Muscle layer of duodenum (tissue), 2 donors: ENCODE results near the gene THAP5.

ENCODE experiments used
- H3K27ac ChIP-seq: one replicate; pipeline ENCODE4 v1.7.0; 2013; ENCODE audit warnings: mild to moderate bottlenecking, low read length
- H3K27me3 ChIP-seq: one replicate; pipeline ENCODE4 v1.7.0; 2013; ENCODE audit warnings: low read depth, mild to moderate bottlenecking, control low read depth, low read length
- H3K36me3 ChIP-seq, 2 donors: one replicate each; pipeline ENCODE4 v1.7.0; 2013; ENCODE audit warnings: low read length in 2 of 2, control low read depth in 1 of 2, mild to moderate bottlenecking in 1 of 2; ENCODE audit not compliant: insufficient read depth in 2 of 2, control insufficient read depth in 1 of 2
- H3K4me1 ChIP-seq, 2 donors: one replicate each; pipeline ENCODE4 v1.7.0; 2013; ENCODE audit warnings: low read length in 2 of 2, mild to moderate bottlenecking in 2 of 2, control low read depth in 1 of 2, moderate library complexity in 1 of 2; ENCODE audit not compliant: insufficient read depth in 2 of 2, control insufficient read depth in 1 of 2
- H3K4me3 ChIP-seq, 2 donors: one replicate each; pipeline ENCODE4 v1.7.0; 2013; ENCODE audit warnings: low read length in 2 of 2, low read depth in 1 of 2, mild to moderate bottlenecking in 1 of 2
- H3K9me3 ChIP-seq, 2 donors: one replicate each; pipeline ENCODE4 v1.7.0; 2013; ENCODE audit warnings: low read length in 2 of 2, control low read depth in 1 of 2, mild to moderate bottlenecking in 1 of 2; ENCODE audit not compliant: control insufficient read depth in 1 of 2
- donor health status: healthy.

THAP5 gene

DNA sequence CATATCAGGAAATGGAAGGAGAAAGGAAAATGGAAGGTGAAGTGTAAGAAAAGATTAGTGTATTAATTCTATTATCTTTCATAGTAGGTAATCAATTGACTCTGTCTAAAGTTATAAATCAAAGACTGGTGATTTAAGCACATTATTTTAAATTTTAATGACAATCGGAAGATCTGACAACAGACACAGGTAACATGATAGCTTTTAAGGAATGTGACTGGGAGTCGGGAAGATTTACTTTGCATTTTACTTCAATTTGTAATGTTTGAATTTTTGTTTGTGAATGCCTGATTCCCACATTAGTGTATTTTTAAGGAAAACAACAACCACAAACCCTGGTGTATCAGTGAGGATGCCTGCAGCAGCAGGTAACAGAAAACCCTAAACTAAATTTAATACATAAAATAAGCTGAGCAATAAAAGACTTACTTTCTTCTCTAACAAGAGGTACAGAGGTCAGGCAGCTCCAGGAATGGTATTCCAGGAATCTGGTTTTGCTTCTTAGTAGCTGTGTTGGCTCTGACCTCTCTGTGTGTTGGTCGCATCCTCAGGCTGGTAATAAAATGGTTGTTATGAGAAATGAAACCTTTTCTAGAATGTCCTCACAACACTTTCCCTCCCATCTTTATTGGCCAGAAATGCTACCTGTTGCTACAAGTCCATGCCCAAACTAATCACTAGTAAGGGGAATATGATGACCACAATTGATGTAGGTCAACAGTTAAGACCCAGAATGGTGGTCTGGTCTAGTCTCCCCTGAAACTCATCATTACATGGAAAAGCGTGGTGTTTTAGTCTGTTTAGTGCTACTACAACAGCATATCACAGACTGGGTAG, 12.4 kb upstream of the THAP5 start:
- H3K27ac ChIP-seq = no peak overlapping the region
- no peaks in the 10 kb centered on the region for H3K27me3 ChIP-seq
- H3K36me3 ChIP-seq = peaks cover 0 to 15% of the 10 kb centered on the region in 2 donors
- H3K9me3 ChIP-seq = peaks cover 0 to 6% of the 10 kb centered on the region in 2 donors
- no peaks in the 10 kb centered on the region for H3K4me1 ChIP-seq
- no peak overlapping the region for H3K4me3 ChIP-seq

DNA sequence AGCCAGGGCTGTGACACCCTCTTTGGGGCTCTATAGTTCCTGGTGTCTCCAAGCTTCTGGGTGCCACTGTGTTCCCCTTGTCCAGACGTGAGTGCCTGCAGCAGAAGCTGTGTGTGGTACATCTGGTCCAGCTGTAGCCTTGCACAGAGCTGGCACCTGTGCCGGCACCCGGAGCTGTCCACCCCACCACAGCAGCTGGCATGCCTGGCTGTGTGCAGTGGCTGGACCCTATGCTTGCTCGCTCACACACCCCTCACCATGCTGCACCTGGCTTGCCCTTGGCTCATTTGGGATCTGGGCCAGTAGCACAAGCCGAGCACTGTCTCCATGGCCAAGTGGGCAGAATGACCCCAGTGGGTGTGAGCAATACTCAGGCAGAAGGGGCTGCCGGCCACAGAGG, 10.8 kb upstream of the THAP5 start:
- Histone ChIP-seq H3K27ac (no peak overlapping the region), H3K4me1 (no peaks in the 10 kb centered on the region), H3K27me3 (no peaks in the 10 kb centered on the region), H3K36me3 (peaks cover 5 to 17% of the 10 kb centered on the region in 2 donors), H3K4me3 (no peak overlapping the region), H3K9me3 (peaks cover 0 to 6% of the 10 kb centered on the region in 2 donors)

DNA sequence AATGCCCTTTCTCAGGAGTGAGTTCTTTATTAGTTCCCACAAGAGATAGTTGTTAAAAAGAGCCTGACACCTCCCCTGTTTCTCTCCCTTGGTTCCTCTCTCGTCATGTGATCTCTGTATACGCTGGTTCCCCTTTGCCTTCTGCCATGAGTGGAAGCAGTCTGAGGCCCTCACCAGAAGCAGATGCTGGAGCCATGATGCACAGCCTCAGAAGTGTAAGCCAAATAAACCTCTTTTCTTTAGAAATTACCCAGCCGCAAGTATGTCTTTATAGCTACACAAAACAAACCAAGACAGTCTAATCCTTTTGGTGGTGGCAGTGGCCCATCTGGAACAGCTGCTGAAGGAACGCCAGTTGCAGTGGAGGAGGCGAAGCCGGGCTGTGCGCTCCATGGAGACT, 9.4 kb upstream of the THAP5 start:
- H3K9me3 ChIP-seq = peaks cover 0 to 6% of the 10 kb centered on the region in 2 donors
- peaks cover 5 to 20% of the 10 kb centered on the region in 2 donors for H3K36me3 ChIP-seq
- no peak overlapping the region for H3K27ac ChIP-seq
- H3K27me3 ChIP-seq = no peaks in the 10 kb centered on the region
- H3K4me1 ChIP-seq = no peaks in the 10 kb centered on the region
- H3K4me3 ChIP-seq = no peak overlapping the region

DNA sequence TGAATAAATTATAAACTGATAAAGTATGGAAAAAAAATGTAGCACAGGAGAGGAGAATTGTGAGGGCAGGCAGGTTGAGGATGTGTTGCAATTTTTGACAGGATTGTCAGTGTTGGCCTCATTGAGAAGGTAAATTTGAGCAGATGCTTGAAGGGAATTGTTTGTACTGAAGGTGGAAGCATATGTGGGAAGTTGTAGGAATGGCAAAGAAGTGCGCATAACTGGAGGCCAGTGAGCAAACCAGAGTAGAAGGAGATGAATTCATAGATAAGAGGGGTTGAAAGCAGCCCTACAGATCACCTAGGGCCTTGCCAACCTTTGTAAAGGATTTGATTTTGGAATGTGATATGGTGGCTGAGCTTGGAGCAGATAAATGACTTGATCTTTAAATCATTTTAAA, 6.6 kb upstream of the THAP5 start:
- no peaks in the 10 kb centered on the region for H3K27me3 ChIP-seq
- H3K27ac ChIP-seq = no peak overlapping the region
- H3K4me3 ChIP-seq = no peak overlapping the region
- H3K4me1 ChIP-seq = peaks cover 0 to 7% of the 10 kb centered on the region in 2 donors
- peaks cover 0 to 6% of the 10 kb centered on the region in 2 donors for H3K9me3 ChIP-seq
- H3K36me3 ChIP-seq = peaks cover 15 to 26% of the 10 kb centered on the region in 2 donors

DNA sequence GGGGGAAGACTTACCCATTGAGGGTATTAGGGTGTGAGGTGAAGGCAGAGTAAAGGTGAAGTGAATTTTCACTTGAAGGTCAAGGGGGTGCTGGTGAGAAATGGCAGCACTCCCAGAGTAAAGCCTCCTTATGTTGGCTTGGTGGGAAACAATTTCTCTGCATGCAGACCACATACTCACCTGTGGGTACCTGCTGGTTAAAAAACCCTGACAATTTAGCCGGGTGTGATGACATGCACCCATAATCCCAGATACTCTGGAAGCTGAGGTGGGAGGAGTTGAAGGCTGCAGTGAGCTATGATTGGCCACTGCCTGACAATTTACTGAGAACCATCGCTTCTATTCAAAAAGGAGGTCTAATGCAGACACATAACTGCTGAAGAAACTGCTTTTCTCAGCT, 5.7 kb upstream of the THAP5 start:
- Histone ChIP-seq H3K9me3 (peaks cover 0 to 5% of the 10 kb centered on the region in 2 donors), H3K27me3 (no peaks in the 10 kb centered on the region), H3K4me3 (no peak overlapping the region), H3K27ac (no peak overlapping the region), H3K36me3 (peaks cover 15 to 26% of the 10 kb centered on the region in 2 donors), H3K4me1 (peaks cover 0 to 9% of the 10 kb centered on the region in 2 donors)

DNA sequence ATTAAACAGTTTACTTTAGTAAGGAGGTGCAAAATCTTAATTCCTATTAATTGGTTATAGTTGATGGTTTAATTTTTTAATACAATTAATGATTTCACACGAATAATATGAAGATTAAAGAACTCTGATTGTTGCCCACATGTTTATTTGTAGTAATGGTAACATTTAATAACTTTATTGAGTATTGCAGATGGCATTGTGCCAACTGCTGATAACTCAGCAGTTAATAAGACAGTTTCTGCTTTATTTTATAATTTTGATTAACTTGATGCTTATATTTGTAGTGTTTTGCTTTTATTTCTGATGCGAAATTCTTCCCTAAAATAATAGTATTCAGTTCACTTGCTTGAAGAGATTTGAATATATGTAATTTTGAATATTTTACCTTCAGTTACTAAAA, 3.0 kb upstream of the THAP5 start:
- Histone ChIP-seq H3K4me1 (peaks cover 0 to 20% of the 10 kb centered on the region in 2 donors), H3K36me3 (peaks cover 15 to 20% of the 10 kb centered on the region in 2 donors), H3K4me3 (no peak overlapping the region), H3K9me3 (no peaks in the 10 kb centered on the region), H3K27me3 (no peaks in the 10 kb centered on the region), H3K27ac (no peak overlapping the region)

DNA sequence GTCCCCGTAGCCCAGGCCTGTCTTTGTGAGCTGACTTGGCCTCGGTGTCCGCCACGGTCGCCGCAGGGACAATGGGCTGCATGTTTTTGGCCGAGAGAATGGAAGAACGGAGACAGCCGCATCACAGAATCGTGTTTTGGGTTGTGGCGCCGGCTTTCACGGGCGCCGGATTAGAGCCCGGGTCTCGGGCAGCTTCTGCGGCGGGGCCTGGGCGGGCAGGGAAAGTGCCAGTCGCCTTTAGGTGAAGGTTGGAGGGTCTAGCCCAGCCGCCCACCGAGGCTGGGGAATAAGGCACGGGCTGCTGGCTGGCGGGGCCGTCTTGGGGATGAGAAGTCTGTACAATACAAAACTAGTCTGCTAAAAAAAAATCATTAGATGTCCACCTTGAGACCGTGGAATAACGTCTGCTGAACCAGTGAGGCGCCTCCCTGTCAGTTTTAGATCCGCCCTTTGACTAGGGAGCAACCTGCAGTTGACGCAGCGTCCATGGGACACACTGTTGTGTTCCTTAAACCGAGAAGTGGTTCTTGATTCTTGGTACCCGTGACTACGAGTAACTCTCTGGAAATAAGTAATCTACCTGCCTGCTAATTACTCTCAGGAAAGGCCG, 745 bp upstream of the THAP5 start:
- Histone ChIP-seq H3K4me1 (peaks cover 3 to 20% of the 10 kb centered on the region in 2 donors), H3K9me3 (no peaks in the 10 kb centered on the region), H3K4me3 (peak overlapping the region; percentile 82 to 89), H3K27ac (peak overlapping the region; percentile 98), H3K36me3 (peaks cover 11 to 25% of the 10 kb centered on the region in 2 donors), H3K27me3 (no peaks in the 10 kb centered on the region)

DNA sequence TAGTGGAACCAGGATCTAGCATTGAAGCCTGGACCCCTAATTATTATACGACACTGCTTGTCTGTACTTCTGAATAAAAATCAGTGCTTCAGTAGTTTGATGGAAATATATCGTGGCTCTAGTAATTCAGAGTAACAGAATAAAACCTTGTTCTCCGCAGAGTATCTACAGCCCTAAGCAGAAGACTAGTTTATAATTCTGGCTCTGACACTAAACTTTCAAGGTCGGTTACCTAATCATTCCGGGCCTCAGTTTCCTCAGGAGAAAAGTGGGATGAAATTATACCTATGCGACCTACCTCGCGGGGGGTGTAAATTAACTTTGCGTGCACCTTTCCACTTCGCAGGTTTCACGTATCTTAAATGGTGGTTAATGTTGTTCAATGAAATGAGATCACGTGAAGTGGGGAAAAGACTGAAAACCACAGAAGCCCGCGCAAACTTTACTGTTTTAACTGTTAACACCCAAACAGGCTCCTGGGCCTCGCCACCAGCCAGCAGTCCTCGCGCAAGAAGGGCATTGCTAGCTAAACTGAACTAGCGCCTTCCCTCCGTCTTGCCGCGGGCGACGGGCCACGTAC, 615 bp downstream of the THAP5 start:
- H3K4me3 ChIP-seq = peak overlapping the region; percentile 82 to 89
- H3K9me3 ChIP-seq = no peaks in the 10 kb centered on the region
- H3K4me1 ChIP-seq = peaks cover 3 to 20% of the 10 kb centered on the region in 2 donors
- peaks cover 11 to 31% of the 10 kb centered on the region in 2 donors for H3K36me3 ChIP-seq
- H3K27me3 ChIP-seq = no peaks in the 10 kb centered on the region
- H3K27ac ChIP-seq = peak overlapping the region; percentile 98

DNA sequence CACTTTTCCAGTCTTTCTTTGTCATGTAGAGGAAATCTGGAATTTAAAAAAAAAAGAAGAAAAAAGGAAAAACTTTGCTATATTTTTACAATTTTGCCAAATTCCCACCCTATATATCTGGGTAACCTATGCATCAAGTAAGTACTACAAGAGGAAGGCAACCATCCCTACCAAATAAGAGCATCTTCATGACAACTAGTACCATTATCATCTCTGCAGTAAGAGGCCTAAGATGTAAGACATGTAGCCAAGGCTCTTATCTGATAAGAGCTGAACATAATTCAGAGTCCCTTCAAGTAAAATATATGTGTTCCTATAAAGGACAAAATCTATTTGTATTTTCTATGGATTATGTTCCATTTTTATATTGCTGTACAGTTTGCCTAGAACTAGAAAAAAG, 3.5 kb downstream of the THAP5 start:
- Histone ChIP-seq H3K9me3 (no peaks in the 10 kb centered on the region), H3K4me1 (peaks cover 3 to 12% of the 10 kb centered on the region in 2 donors), H3K27ac (no peak overlapping the region), H3K4me3 (no peak overlapping the region), H3K36me3 (peaks cover 0 to 26% of the 10 kb centered on the region in 2 donors), H3K27me3 (no peaks in the 10 kb centered on the region)

DNA sequence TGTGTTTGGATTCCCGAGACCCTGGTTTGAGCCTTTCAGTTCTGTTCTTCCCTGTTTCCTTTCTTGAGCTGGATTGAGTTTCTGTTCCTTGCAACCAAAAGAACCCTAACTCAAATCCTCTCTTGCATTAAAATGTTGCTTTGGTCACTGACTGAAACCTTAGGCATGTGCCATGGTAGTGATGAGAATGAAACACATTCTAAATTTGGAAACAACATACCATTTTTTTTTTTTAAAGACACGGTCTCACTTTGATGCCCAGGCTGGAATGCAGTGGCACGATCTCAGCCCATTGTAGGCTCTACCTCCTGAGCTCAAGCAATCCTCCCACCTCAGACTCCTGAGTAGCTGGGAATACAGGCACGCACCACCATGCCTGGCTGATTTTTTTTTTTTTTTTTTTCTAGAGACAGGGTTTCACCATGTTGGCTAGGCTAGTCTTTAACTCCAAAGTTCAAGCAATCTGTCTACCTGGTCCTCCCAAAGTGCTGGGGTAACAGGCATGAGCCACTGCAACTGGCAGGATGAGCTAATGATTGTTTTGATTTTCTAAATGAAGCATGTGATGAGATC, 8.4 kb downstream of the THAP5 start:
- Histone ChIP-seq H3K36me3 (peaks cover 0 to 17% of the 10 kb centered on the region in 2 donors), H3K4me1 (no peaks in the 10 kb centered on the region), H3K9me3 (peaks cover 4 to 17% of the 10 kb centered on the region in 2 donors), H3K4me3 (no peak overlapping the region), H3K27me3 (no peaks in the 10 kb centered on the region), H3K27ac (no peak overlapping the region)

DNA sequence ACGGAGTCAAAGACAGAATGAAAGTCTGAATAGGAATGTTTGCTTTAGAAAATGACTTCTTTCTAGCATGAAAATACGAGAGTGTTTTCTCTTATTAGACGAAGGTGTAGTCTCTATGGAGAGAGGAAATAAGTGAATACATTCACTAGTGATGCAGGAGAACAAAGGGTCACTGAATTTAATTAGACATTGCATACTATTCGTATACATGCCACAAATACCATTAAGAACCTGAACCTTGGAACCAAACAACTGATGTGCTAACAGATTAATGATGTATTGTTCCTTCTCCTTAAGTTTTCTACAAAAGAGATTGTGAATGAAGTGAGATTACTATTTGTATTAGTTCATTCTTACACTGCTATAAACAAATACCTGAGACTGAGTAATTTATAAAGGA, 10.3 kb downstream of the THAP5 start:
- H3K27me3 ChIP-seq = no peaks in the 10 kb centered on the region
- H3K36me3 ChIP-seq = peaks cover 0 to 2% of the 10 kb centered on the region in 2 donors
- H3K4me1 ChIP-seq = no peaks in the 10 kb centered on the region
- H3K4me3 ChIP-seq = no peak overlapping the region
- no peak overlapping the region for H3K27ac ChIP-seq
- H3K9me3 ChIP-seq = peaks cover 4 to 17% of the 10 kb centered on the region in 2 donors
